ENCODE data around the gene CMA1.
A peak's percentile ranks its signal among the peaks of the same experiment; 100 is the strongest.
"Not testable (repeated sequence)": the region's sequence is repeated elsewhere in the genome, so short reads cannot be mapped to it uniquely, and the experiment has no call there.

Gene CMA1, protein sequence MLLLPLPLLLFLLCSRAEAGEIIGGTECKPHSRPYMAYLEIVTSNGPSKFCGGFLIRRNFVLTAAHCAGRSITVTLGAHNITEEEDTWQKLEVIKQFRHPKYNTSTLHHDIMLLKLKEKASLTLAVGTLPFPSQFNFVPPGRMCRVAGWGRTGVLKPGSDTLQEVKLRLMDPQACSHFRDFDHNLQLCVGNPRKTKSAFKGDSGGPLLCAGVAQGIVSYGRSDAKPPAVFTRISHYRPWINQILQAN

DNA sequence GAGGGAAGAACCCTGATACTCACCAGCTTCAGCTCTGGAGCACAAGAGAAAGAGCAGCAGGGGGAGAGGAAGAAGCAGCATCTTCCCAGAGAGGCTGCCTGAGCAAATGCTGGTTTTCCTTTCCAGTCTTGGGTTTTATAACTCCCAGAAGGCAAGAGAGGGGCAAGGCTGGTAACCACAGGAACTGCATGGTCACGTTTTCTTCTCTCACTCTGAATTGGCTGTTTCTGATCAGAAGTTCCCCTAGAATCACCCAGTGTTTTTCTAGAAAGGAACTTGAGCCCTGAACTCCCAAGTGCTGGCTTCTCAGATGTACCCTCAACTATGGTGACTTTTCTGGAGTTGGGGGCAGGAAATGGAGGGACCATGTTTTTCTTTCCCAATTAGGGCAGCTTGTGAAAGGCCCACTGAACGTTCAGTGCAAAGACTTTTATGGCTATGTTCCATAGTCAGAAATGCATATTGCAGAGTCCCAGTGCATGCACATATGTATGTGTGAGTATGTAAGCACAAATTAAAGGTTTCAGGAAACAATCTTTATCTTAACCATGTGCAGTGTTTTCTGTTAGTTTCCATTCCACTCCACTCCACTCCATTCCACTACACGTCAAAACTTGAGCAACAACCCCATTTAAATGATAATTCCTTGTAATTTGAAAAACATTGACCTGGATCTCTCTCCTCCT is at the start of gene CMA1:
Gene CMA1 (minus strand): TSS at position 111 of the 686 bp plus-strand sequence. CDS start 30 bp downstream, at position 81.
- Histone ChIP-seq H3K4me1 (ENCODE audit: insufficient read depth, low read length) (no peaks in the 10 kb centered on the region), H3K9me3 (ENCODE audit: control insufficient read depth, insufficient read depth, low read length) (no peaks in the 10 kb centered on the region), H3K9ac (ENCODE audit: low read depth, low read length) (no peak within 1 kb of the TSS), H3K36me3 (ENCODE audit: insufficient read depth, low read length) (no peaks in the 10 kb centered on the region)

- Histone ChIP-seq H3K9me3 (ENCODE audit: control insufficient read depth, insufficient read depth, low read length) (no peaks in the 10 kb centered on the region), H3K4me1 (ENCODE audit: insufficient read depth, low read length) (no peaks in the 10 kb centered on the region), H3K9ac (ENCODE audit: low read depth, low read length) (no peak overlapping the region), H3K36me3 (ENCODE audit: insufficient read depth, low read length) (no peaks in the 10 kb centered on the region)
Observed at GRCh38 chr14:24556756-24557155, 48.7 kb upstream of the CMA1 start.

GRCh38 chr14:24549064-24549463 is 41.0 kb upstream of the CMA1 start:
- H3K9me3 ChIP-seq (ENCODE audit: control insufficient read depth, insufficient read depth, low read length); H3K4me1 ChIP-seq (ENCODE audit: insufficient read depth, low read length); H3K36me3 ChIP-seq (ENCODE audit: insufficient read depth, low read length); H3K9ac ChIP-seq (ENCODE audit: low read depth, low read length): not testable (repeated sequence)

- no peak overlapping the region for H3K9ac ChIP-seq (ENCODE audit: low read depth, low read length)
- no peaks in the 10 kb centered on the region for H3K9me3 ChIP-seq (ENCODE audit: control insufficient read depth, insufficient read depth, low read length)
- no peaks in the 10 kb centered on the region for H3K4me1 ChIP-seq (ENCODE audit: insufficient read depth, low read length)
- H3K36me3 ChIP-seq (ENCODE audit: insufficient read depth, low read length): no peaks in the 10 kb centered on the region
Observed at GRCh38 chr14:24542346-24542936, 34.4 kb upstream of the CMA1 start.

DNA sequence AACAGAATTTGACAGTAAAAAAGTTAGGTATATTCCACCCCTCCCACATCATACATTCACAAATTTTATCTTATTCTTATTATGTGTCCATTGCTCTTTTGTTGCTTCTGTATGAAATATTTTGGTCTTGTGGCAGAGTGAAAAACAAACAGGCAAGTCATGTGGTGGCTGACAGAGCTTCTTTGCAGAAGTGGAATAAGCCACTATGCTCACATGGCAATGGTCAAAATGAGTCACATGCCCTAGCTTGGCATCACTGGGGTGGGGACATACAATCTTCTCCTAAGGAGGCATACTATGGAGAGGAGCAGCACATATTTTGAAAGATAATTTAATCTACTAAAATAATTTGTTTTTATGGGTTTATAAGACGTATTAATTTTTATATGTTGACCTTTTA is 27.7 kb upstream of the CMA1 start:
- H3K4me1 ChIP-seq (ENCODE audit: insufficient read depth, low read length): no peaks in the 10 kb centered on the region
- H3K9ac ChIP-seq (ENCODE audit: low read depth, low read length): no peak overlapping the region
- H3K9me3 ChIP-seq (ENCODE audit: control insufficient read depth, insufficient read depth, low read length): no peaks in the 10 kb centered on the region
- H3K36me3 ChIP-seq (ENCODE audit: insufficient read depth, low read length): no peaks in the 10 kb centered on the region

- no peaks in the 10 kb centered on the region for H3K9me3 ChIP-seq (ENCODE audit: control insufficient read depth, insufficient read depth, low read length)
- H3K4me1 ChIP-seq (ENCODE audit: insufficient read depth, low read length): no peaks in the 10 kb centered on the region
- H3K36me3 ChIP-seq (ENCODE audit: insufficient read depth, low read length): no peaks in the 10 kb centered on the region
- no peak overlapping the region for H3K9ac ChIP-seq (ENCODE audit: low read depth, low read length)
Observed at GRCh38 chr14:24534286-24534685, 26.2 kb upstream of the CMA1 start.

- H3K4me1 ChIP-seq (ENCODE audit: insufficient read depth, low read length); H3K9me3 ChIP-seq (ENCODE audit: control insufficient read depth, insufficient read depth, low read length); H3K36me3 ChIP-seq (ENCODE audit: insufficient read depth, low read length): not testable (repeated sequence)
- peak overlapping the region; percentile 37; the same call in 1 of the 2 replicates for H3K9ac ChIP-seq (ENCODE audit: low read depth, low read length)
Observed at GRCh38 chr14:24525877-24526620, 18.0 kb upstream of the CMA1 start.

GRCh38 chr14:24518851-24519250 is 10.8 kb upstream of the CMA1 start:
- H3K9me3 ChIP-seq (ENCODE audit: control insufficient read depth, insufficient read depth, low read length): no peaks in the 10 kb centered on the region
- no peaks in the 10 kb centered on the region for H3K4me1 ChIP-seq (ENCODE audit: insufficient read depth, low read length)
- H3K36me3 ChIP-seq (ENCODE audit: insufficient read depth, low read length): no peaks in the 10 kb centered on the region
- no peak overlapping the region for H3K9ac ChIP-seq (ENCODE audit: low read depth, low read length)

DNA sequence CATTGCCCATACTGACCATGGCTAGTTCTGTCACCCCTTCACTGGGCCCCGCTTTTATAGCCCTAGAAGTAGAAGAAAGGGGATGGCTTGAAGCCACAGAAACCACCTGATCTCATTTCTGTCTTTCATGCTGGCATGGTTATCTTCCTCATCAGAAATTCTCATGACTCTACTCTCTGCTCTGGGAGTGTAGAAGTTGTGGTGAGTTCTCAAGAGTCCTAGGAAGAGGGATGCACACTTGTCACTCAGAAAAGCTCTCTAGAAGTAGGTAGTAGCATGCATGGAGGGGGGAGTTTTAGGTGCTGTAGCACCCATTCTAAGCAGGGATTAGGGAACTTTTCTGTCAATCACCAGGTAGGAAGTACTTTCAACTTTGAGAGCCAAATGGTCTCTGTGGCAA is 6.1 kb upstream of the CMA1 start:
- no peaks in the 10 kb centered on the region for H3K36me3 ChIP-seq (ENCODE audit: insufficient read depth, low read length)
- no peaks in the 10 kb centered on the region for H3K4me1 ChIP-seq (ENCODE audit: insufficient read depth, low read length)
- H3K9ac ChIP-seq (ENCODE audit: low read depth, low read length): no peak overlapping the region
- no peaks in the 10 kb centered on the region for H3K9me3 ChIP-seq (ENCODE audit: control insufficient read depth, insufficient read depth, low read length)

DNA sequence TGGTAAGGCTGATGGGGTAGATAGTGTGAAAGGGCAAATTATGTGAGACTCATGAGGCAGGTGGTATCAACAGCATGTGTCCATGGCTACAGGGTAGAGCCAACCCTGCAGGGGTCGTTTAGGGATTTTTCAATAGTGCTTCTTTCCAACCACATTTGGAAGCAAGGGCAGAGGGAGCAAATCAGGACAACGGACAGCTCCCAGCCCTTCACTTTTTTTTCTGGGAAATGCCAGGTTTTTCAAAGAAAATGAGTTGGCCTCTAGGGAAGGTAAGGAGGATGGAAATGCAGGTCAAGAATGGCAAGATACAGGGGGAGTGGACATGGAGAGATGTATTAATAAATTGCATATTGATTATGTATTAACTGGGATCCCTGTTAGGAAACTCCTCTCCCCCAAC is 4.9 kb upstream of the CMA1 start:
- Histone ChIP-seq H3K9me3 (ENCODE audit: control insufficient read depth, insufficient read depth, low read length) (no peaks in the 10 kb centered on the region), H3K36me3 (ENCODE audit: insufficient read depth, low read length) (no peaks in the 10 kb centered on the region), H3K9ac (ENCODE audit: low read depth, low read length) (no peak overlapping the region), H3K4me1 (ENCODE audit: insufficient read depth, low read length) (no peaks in the 10 kb centered on the region)

- Histone ChIP-seq H3K4me1 (ENCODE audit: insufficient read depth, low read length) (no peaks in the 10 kb centered on the region), H3K9me3 (ENCODE audit: control insufficient read depth, insufficient read depth, low read length) (no peaks in the 10 kb centered on the region), H3K36me3 (ENCODE audit: insufficient read depth, low read length) (no peaks in the 10 kb centered on the region), H3K9ac (ENCODE audit: low read depth, low read length) (no peak overlapping the region)
Observed at GRCh38 chr14:24506443-24506842, 1.6 kb downstream of the CMA1 start.

DNA sequence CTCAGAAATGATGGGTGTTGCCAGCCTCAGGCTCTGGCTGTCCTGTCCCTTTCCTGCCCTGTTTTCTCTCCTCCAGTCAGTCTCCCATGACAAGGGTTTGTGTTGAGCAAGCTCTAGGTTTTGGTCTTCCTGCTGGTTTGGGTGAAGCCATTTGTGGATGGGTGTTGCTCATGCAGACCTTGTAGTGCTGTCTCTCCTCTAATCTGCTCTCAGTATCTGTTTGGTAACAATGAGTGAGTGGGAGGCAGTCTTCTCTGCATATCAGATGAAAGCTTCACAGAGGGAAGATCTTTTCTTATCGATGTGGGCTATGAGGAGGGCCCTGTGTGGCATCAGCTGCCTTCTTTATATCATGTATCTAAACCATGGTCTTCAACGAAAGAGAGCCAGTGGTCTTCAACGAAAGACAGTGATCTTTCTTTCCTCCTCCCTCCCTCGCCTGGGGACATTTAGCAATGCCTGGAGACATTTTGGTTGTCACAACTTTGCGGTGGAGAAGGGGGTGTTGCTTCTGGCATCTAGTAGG is 3.6 kb downstream of the CMA1 start:
- Histone ChIP-seq H3K4me1 (ENCODE audit: insufficient read depth, low read length) (no peaks in the 10 kb centered on the region), H3K9ac (ENCODE audit: low read depth, low read length) (no peak overlapping the region), H3K36me3 (ENCODE audit: insufficient read depth, low read length) (no peaks in the 10 kb centered on the region), H3K9me3 (ENCODE audit: control insufficient read depth, insufficient read depth, low read length) (no peaks in the 10 kb centered on the region)

- not testable (repeated sequence) for H3K36me3 ChIP-seq (ENCODE audit: insufficient read depth, low read length); H3K4me1 ChIP-seq (ENCODE audit: insufficient read depth, low read length); H3K9ac ChIP-seq (ENCODE audit: low read depth, low read length); H3K9me3 ChIP-seq (ENCODE audit: control insufficient read depth, insufficient read depth, low read length)
Observed at GRCh38 chr14:24491586-24492408, 16.3 kb downstream of the CMA1 start.
